Inflammatory macrophage treated with lipopolysaccharide for 1 hour (primary cell): ENCODE data around the gene TACC2.

Source experiments
- DNase-seq, 2 donors: peaks; one replicate each; pipeline ENCODE4 v3.0.0-alpha.2; 2020 to 2022

The TACC2 gene

DNA sequence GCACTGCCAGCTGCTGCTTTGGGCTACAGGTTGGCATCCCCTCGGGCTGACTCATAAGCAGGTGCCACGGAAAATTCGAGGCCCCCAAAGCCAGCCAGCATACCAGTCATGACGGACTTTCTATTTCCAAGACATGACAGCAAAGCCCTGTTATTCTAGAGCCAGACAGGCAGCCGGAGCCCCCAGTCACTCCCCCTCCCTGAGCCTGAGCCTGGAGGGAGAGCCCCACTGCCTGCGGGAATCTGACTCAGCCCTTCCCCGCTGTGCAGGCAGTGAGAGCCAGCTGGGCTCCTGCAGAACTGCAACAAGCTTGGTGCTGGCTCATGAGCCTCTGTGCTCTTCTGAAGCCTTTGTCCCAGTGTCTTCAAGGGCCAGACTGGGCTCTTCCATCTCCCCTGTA lies 297.9 kb downstream of the TACC2 start:
- DNase-seq: no peak

- DNase-seq: no peak
Measured at GRCh38 chr10:122287570-122287969, 298.6 kb downstream of the TACC2 start.

DNA sequence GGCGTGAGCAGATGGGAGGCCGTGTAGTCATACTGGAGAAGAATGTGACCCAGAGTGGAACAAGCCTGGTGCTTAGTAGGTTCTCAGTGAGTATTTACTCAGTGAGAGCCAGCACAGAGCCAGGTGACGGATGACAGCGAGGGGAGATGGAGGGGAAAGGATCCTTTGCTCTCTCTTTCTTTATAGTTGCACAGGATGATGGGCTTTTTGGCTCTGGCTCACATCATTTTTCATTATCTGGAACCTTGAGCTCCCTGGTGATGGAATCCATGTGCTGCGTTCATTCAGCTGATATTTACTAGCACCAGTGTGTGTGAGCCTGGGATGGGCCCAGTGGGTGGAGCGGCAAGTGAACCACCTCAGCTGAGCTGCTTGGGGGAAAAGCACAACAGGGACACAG lies 299.3 kb downstream of the TACC2 start:
- DNase-seq: no peak

DNA sequence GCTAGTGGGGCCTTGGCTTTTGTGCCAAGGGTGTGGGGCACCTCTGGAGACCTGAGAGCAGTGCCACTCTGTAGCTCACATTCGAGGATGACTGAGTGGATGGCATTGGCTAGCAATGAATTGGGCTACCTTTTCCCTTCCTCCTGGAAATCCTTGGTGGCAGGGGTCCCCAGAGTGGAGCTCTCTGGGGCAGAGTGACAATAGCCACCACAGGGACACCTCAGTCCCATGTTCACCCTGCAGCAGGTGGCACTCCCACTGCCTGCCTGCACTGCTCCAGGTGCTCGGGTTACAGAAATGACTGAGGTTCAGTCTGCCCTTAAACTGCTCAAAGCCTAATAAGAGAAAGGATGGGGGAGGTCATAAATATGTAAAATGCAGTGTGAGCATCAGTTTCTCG lies 300.0 kb downstream of the TACC2 start:
- DNase-seq: no peak

GRCh38 chr10:122290334-122290733 lies 301.4 kb downstream of the TACC2 start:
- DNase-seq: no peak

DNA sequence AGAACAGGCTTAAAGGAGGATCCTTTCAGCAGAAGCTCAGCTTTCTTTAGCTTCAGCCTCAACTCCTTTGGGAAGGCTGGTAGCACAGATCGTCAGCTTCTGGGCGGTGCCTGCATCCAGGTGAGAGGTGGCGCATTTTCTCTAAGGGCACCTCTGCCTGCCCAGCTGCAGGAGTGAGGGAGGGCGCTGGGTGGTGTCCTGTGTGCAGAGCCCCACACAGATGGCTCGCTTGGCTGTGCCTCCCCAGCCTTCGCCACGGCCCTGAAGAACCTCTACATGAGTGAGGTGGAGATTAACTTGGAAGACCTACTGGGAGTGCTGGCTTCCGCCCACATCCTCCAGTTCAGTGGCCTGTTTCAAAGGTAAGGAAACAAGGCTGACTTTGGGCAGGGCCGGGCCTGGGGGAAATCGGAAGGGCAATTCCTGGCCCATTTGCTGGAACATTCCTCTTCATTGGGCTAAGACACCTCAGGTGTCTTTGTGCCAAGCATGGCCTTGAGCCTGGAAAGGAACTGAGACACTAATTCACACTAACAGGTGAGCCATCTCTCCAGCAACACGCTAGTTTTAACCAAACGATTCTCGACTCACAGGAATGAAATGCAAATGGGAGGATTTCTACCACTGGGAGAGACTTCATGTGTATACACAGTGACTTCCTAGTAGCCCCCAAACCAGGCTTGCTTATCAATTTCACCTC lies 302.0 kb downstream of the TACC2 start:
- DNase-seq: no peak

- DNase-seq: no peak
Measured at GRCh38 chr10:122291739-122292138, 302.8 kb downstream of the TACC2 start.

- no peak for DNase-seq
Measured at GRCh38 chr10:122292376-122292775, 303.4 kb downstream of the TACC2 start.

DNA sequence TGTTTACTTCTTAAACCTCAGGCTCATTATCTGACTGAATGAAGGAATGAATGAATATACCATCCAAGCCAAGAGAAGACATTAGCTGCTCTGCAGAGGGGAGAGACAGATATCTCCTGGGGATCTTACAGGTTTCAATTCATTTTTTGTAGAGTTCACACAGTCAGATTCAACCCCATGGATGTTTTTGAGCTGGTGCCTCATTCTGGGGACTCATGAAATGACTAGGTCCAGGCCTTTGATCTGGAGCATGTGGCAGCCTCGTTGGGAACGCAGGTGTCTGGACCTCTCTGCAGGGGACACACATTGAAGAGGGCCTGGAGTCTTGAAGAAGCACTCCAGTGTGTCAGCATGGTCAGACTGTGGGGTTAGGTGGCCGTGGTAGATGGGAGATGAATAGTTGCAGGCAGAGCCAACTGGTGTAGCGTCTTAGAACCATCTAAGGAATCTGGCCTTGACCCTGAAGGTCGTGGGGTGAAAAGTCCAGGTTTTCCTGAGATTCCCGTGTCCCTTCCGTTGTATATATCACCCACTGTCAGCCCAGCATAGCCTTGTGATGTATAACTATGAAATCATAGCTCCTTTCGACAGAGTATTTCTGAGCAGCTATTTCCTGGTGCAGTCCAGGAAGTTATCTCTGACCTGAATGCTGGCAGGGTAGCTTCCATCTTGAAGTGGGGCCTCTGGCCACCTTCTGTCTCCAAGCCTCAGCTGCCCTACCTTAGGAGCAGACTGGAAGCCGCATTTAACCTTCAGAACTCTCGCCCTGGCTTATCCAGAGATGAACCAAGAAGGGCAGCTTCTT lies 304.4 kb downstream of the TACC2 start:
- no peak for DNase-seq

DNA sequence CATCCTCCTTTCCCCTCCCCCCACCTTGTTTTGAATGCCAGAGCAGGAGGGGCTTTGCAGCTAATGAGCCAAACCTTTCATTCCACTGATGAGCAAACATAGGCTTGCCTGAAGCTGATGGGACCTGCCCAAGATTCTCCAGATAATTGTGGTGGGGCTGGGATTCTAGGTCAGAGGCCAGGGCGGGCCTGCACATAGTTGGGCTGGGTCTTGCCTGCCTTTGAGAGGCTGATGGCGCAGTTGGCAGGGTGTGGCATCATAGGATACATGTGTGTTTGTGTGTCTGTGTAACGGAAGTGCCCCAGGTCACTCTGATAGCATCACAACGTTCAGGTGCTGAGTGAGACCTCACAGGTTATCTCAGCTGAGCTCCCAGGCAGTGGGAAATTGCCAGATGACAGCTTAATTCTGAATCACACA lies 305.0 kb downstream of the TACC2 start:
- no peak for DNase-seq

GRCh38 chr10:122294511-122295450 lies 305.8 kb downstream of the TACC2 start:
- DNase-seq: no peak

- no peak for DNase-seq
Measured at GRCh38 chr10:122295451-122295809, 306.5 kb downstream of the TACC2 start.

GRCh38 chr10:122296363-122297120 lies 307.6 kb downstream of the TACC2 start:
- no peak for DNase-seq

GRCh38 chr10:122297583-122297982 lies 308.6 kb downstream of the TACC2 start:
- no peak for DNase-seq

- no peak for DNase-seq
Measured at GRCh38 chr10:122298206-122298597, 309.2 kb downstream of the TACC2 start.

DNA sequence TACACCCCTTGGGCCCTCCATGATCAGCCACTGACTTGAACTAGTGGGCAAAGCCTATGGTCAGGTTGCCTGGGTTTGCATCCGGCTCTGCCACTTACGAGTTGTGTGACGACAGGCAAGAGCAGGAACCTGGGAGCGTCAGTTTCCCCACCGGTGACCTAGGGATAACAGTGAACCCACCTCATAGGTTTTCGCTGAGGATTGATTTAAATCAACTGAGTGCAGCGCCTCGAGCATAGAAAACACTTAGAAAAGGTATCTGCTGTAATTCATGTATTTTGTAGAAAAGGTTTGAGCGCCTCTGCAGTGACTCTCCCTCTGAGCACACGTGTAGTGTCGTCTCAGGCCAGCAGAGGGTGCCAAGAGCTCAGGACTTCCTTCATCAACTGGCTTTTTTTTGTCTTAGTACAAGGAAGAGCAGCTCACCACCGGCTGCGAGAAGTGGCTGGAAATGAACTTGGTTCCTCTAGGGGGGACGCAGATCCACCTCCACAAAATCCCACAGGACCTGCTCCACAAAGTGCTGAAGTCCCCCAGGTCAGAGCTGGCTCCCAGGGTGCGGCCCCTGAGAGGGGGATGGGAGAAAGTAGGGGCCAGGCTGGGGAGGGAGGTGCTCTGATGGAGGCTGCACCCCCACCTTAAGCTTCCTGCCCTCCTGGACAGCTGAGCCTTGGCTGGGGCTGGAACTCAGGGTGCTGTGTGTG lies 309.8 kb downstream of the TACC2 start:
- peak; percentile 41 to 90 for DNase-seq

- peak in 1 of 2 donors; percentile 17 for DNase-seq
Measured at GRCh38 chr10:122299423-122300075, 310.6 kb downstream of the TACC2 start.

GRCh38 chr10:122301055-122301810 lies 312.3 kb downstream of the TACC2 start:
- no peak for DNase-seq

GRCh38 chr10:122301811-122302115 lies 312.8 kb downstream of the TACC2 start:
- DNase-seq: no peak

DNA sequence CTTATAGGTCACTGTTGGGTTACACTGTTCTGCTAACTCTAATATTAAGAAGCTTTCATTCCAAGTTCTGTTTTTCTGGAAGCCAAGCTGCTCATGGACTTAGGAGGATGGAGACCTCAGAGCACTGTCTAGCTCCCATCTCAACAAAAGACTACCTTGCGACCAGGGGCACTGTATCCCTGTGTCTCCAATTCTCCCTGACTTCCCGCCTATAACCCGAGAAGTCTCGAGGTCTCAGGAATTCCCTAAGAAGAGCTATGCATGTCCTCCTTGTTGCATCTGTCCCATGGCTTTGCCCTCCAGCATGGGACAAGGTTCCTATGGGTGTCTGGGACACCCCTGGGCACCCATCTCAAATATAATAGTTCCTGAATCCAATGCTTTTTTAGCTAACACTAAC lies 313.4 kb downstream of the TACC2 start:
- no peak for DNase-seq
